Measurements from ENCODE around the gene ZNF521. TPM values are rescaled to one million over a fixed set of nuclear protein-coding genes. Genes with fewer than 3 reads are reported as not detected.

Gene ZNF521
- total RNA-seq, 1 donor from 2014 or later = 48.0 TPM

GRCh38 chr18:25137197-25137472 is 214.8 kb downstream of the ZNF521 start:
- FAIRE-seq (no peak), DNase-seq (ENCODE audit: low read depth) (no peak)
- Mint-ChIP-seq H3K27me3 (ENCODE audit: low read depth, unreplicated experiment) (no peaks in the 10 kb centered on the region), H3K27ac (ENCODE audit: unreplicated experiment) (no peak overlapping the region), H3K4me3 (ENCODE audit: unreplicated experiment) (no peak overlapping the region), H3K4me1 (ENCODE audit: low read depth, unreplicated experiment) (peaks cover 38% of the 10 kb centered on the region), H3K9me3 (ENCODE audit: unreplicated experiment) (no peaks in the 10 kb centered on the region), H3K36me3 (ENCODE audit: low read depth, unreplicated experiment) (peaks cover 3% of the 10 kb centered on the region)
- H4K20me1 ChIP-seq (ENCODE audit: insufficient read depth, low read length) = no peaks in the 10 kb centered on the region
- H2AFZ ChIP-seq (ENCODE audit: low read depth, low read length) = no peak overlapping the region
- no peaks in the 10 kb centered on the region for H3K4me1 ChIP-seq (ENCODE audit: insufficient read depth, low read length)
- no peak overlapping the region for H3K9ac ChIP-seq (ENCODE audit: low read length)
- H3K79me2 ChIP-seq (ENCODE audit: insufficient read depth, low read length) = no peaks in the 10 kb centered on the region
- H3K36me3 ChIP-seq (ENCODE audit: insufficient read depth, low read length) = no peaks in the 10 kb centered on the region
- TF ChIP-seq CTCF (IDR thresholded peaks at IDR 0.05; ENCODE audit: insufficient read depth, low read depth, low read length) (no peak), EZH2 (IDR thresholded peaks at IDR 0.05; ENCODE audit: insufficient read depth, low read length) (no peak)
- H3K9me3 ChIP-seq (ENCODE audit: insufficient read depth, low read depth, low read length) = no peaks in the 10 kb centered on the region
- no peak overlapping the region for H3K4me2 ChIP-seq (ENCODE audit: low read length)
- H3K4me3 ChIP-seq (ENCODE audit: insufficient read depth, low read depth, low read length) = no peak overlapping the region
- H3K27ac ChIP-seq (ENCODE audit: low read depth, low read length) = no peak overlapping the region
- H3K27me3 ChIP-seq (ENCODE audit: insufficient read depth, low read length) = no peaks in the 10 kb centered on the region

GRCh38 chr18:25136416-25137196 is 215.4 kb downstream of the ZNF521 start:
- Histone ChIP-seq H3K4me1 (ENCODE audit: insufficient read depth, low read length) (no peaks in the 10 kb centered on the region), H3K79me2 (ENCODE audit: insufficient read depth, low read length) (no peaks in the 10 kb centered on the region), H3K4me2 (ENCODE audit: low read length) (no peak overlapping the region), H2AFZ (ENCODE audit: low read depth, low read length) (no peak overlapping the region), H3K9me3 (ENCODE audit: insufficient read depth, low read depth, low read length) (no peaks in the 10 kb centered on the region), H4K20me1 (ENCODE audit: insufficient read depth, low read length) (no peaks in the 10 kb centered on the region), H3K36me3 (ENCODE audit: insufficient read depth, low read length) (no peaks in the 10 kb centered on the region), H3K27me3 (ENCODE audit: insufficient read depth, low read length) (no peaks in the 10 kb centered on the region), H3K9ac (ENCODE audit: low read length) (no peak overlapping the region), H3K4me3 (ENCODE audit: insufficient read depth, low read depth, low read length) (no peak overlapping the region), H3K27ac (ENCODE audit: low read depth, low read length) (no peak overlapping the region)
- FAIRE-seq (no peak), DNase-seq (ENCODE audit: low read depth) (peak; percentile 6)
- H3K27me3 Mint-ChIP-seq (ENCODE audit: low read depth, unreplicated experiment) = no peaks in the 10 kb centered on the region
- TF ChIP-seq EZH2 (IDR thresholded peaks at IDR 0.05; ENCODE audit: insufficient read depth, low read length) = no peak
- H3K27ac Mint-ChIP-seq (ENCODE audit: unreplicated experiment) = peak overlapping the region; percentile 31
- no peaks in the 10 kb centered on the region for H3K9me3 Mint-ChIP-seq (ENCODE audit: unreplicated experiment)
- peaks cover 38% of the 10 kb centered on the region for H3K4me1 Mint-ChIP-seq (ENCODE audit: low read depth, unreplicated experiment)
- H3K4me3 Mint-ChIP-seq (ENCODE audit: unreplicated experiment) = no peak overlapping the region
- peaks cover 3% of the 10 kb centered on the region for H3K36me3 Mint-ChIP-seq (ENCODE audit: low read depth, unreplicated experiment)

GRCh38 chr18:25134861-25135260 is 217.1 kb downstream of the ZNF521 start:
- H3K27me3 ChIP-seq (ENCODE audit: insufficient read depth, low read length) = no peaks in the 10 kb centered on the region
- Mint-ChIP-seq H3K27ac (ENCODE audit: unreplicated experiment) (no peak overlapping the region), H3K4me3 (ENCODE audit: unreplicated experiment) (no peak overlapping the region), H3K27me3 (ENCODE audit: low read depth, unreplicated experiment) (no peaks in the 10 kb centered on the region), H3K36me3 (ENCODE audit: low read depth, unreplicated experiment) (peaks cover 11% of the 10 kb centered on the region), H3K4me1 (ENCODE audit: low read depth, unreplicated experiment) (peaks cover 38% of the 10 kb centered on the region), H3K9me3 (ENCODE audit: unreplicated experiment) (no peaks in the 10 kb centered on the region)
- no peaks in the 10 kb centered on the region for H3K9me3 ChIP-seq (ENCODE audit: insufficient read depth, low read depth, low read length)
- H3K27ac ChIP-seq (ENCODE audit: low read depth, low read length) = no peak overlapping the region
- no peaks in the 10 kb centered on the region for H3K4me1 ChIP-seq (ENCODE audit: insufficient read depth, low read length)
- H3K4me2 ChIP-seq (ENCODE audit: low read length) = no peak overlapping the region
- no peaks in the 10 kb centered on the region for H4K20me1 ChIP-seq (ENCODE audit: insufficient read depth, low read length)
- no peaks in the 10 kb centered on the region for H3K79me2 ChIP-seq (ENCODE audit: insufficient read depth, low read length)
- H3K36me3 ChIP-seq (ENCODE audit: insufficient read depth, low read length) = no peaks in the 10 kb centered on the region
- TF ChIP-seq CTCF (IDR thresholded peaks at IDR 0.05; ENCODE audit: insufficient read depth, low read depth, low read length) = no peak
- no peak for TF ChIP-seq EZH2 (IDR thresholded peaks at IDR 0.05; ENCODE audit: insufficient read depth, low read length)
- DNase-seq (ENCODE audit: low read depth) (no peak), FAIRE-seq (no peak)
- H3K4me3 ChIP-seq (ENCODE audit: insufficient read depth, low read depth, low read length) = no peak overlapping the region
- H3K9ac ChIP-seq (ENCODE audit: low read length) = no peak overlapping the region
- no peak overlapping the region for H2AFZ ChIP-seq (ENCODE audit: low read depth, low read length)
